HepG2 (cell line): ENCODE data around the gene HNF1B. TPM values are rescaled to one million over a fixed set of nuclear protein-coding genes. Genes with fewer than 3 reads are reported as not detected.
"Not testable (repeated sequence)": the region's sequence is repeated elsewhere in the genome, so short reads cannot be mapped to it uniquely, and the experiment has no call there.

Source experiments
- ATAC-seq: fragments of 200-7000 bp; cut with Tn5 transposase; 3 replicates; pipeline ENCODE4 v1.9.1; 2020; ENCODE audit warnings: mild to moderate bottlenecking, moderate library complexity
- BruUV-seq: library from RNA; stranded (reverse); fragments of 400-500 nt; replicated peaks from 2 replicates; lab custom pipeline; 2021; lab: Mats Ljungman, UMichigan
- CTCF ChIA-PET: fragments of 300-600 bp; formaldehyde crosslinking; extraction: SDS; loops from one replicate; lab custom pipeline; 2021; ENCODE audit warnings: low total read pairs, inconsistent platforms, low intra/inter-chr PET ratio; lab: Yijun Ruan, JAX
- POLR2A ChIA-PET: fragments of 350-600 bp; sonication (Branson Sonifier 250); formaldehyde crosslinking; loops from one replicate; lab custom pipeline; 2020; ENCODE audit warnings: antibody characterized with exemption, inconsistent platforms; lab: Yijun Ruan, JAX
- DNase-seq: peaks from one replicate; pipeline ENCODE4 v3.0.0-alpha.2; 2015; ENCODE audit warnings: low spot score
- FAIRE-seq: peaks from 3 replicates; lab custom pipeline; 2011; peaks lifted over from hg19 to GRCh38; lab: Jason Lieb, UNC
- H2AFZ ChIP-seq: one replicate; pipeline ENCODE4 v1.6.1; 2011; ENCODE audit warnings: low read length, inconsistent platforms
- H3K27ac ChIP-seq: fragments of 300-600 bp; 3 replicates; pipeline ENCODE4 v1.8.0; 2011; ENCODE audit warnings: mixed run types, mild to moderate bottlenecking, mixed read lengths, low read length, inconsistent platforms; ENCODE audit not compliant: insufficient read depth; ENCODE audit errors: extremely low read length
- H3K27me3 ChIP-seq, 2 experiments: fragments of 200-600 bp in 1 of 2; 2 replicates in 1 of 2; 3 replicates in 1 of 2; pipeline versions ENCODE4 v1.6.0 to v1.8.0; 2011; ENCODE audit warnings: low read length in 2 of 2, mild to moderate bottlenecking in 2 of 2, moderate library complexity in 2 of 2, inconsistent platforms in 1 of 2; ENCODE audit not compliant: insufficient read depth in 2 of 2, control insufficient read depth in 1 of 2
- H3K36me3 ChIP-seq, 2 experiments: fragments of 200-600 bp in 1 of 2; replicated peaks in 1 of 2; 2 replicates in 1 of 2; 3 replicates in 1 of 2; pipeline versions ENCODE4 v1.5.1 to v1.8.0; 2011; ENCODE audit warnings: low read length in 2 of 2, inconsistent platforms in 1 of 2; ENCODE audit not compliant: insufficient read depth in 2 of 2, control insufficient read depth in 1 of 2
- H3K4me1 ChIP-seq: 2 replicates; pipeline ENCODE4 v1.5.1; 2012; ENCODE audit warnings: low read length, inconsistent platforms; ENCODE audit not compliant: insufficient read depth
- H3K4me2 ChIP-seq: 2 replicates; pipeline ENCODE4 v1.6.0; 2011; ENCODE audit warnings: low read depth, low read length, inconsistent platforms
- H3K4me3 ChIP-seq, 3 experiments: fragments of 200-600 bp in 1 of 3; sonication (generic), shearing (Covaris generic) in 1 of 3; replicated peaks in 1 of 3; 2 replicates each; pipeline ENCODE4 v1.5.1; 2011 to 2016; ENCODE audit warnings: low read length in 3 of 3, inconsistent platforms in 2 of 3, low read depth in 2 of 3, mild to moderate bottlenecking in 2 of 3, control low read depth in 1 of 3, mixed read lengths in 1 of 3; ENCODE audit not compliant: insufficient read depth in 1 of 3
- H3K79me2 ChIP-seq: one replicate; pipeline ENCODE4 v1.6.1; 2011; ENCODE audit warnings: low read length, inconsistent platforms; ENCODE audit not compliant: insufficient read depth
- H3K9ac ChIP-seq: 2 replicates; pipeline ENCODE4 v1.6.0; 2011; ENCODE audit warnings: mild to moderate bottlenecking, low read depth, low read length, inconsistent platforms; ENCODE audit not compliant: insufficient read depth
- H3K9me3 ChIP-seq: 2 replicates; pipeline ENCODE4 v1.5.1; 2012; ENCODE audit warnings: mild to moderate bottlenecking, low read length
- H4K20me1 ChIP-seq: 2 replicates; pipeline ENCODE4 v1.6.0; 2011; ENCODE audit warnings: inconsistent platforms, mild to moderate bottlenecking, low read length, moderate library complexity; ENCODE audit not compliant: insufficient read depth
- ARID5B ChIP-seq: IDR thresholded peaks from 2 replicates; pipeline ENCODE4 v1.4.0; 2020; ENCODE audit warnings: mild to moderate bottlenecking, missing genetic modification reagents
- ZNF256 ChIP-seq: sonication (generic); formaldehyde crosslinking; conservative IDR thresholded peaks from 2 replicates; pipeline ENCODE4 v1.4.0; 2020; ENCODE audit warnings: missing genetic modification reagents
- WGBS: methylation state at CpG from one replicate; pipeline ENCODE4 v1.1.6; 2017; ENCODE audit warnings: low lambda C conversion rate; 5-methylcytosine and 5-hydroxymethylcytosine counted together
- in situ Hi-C: cut with HindIII; loops from 2 replicates; pipeline ENCODE4 v1.10.0; 2017; ENCODE audit warnings: low pct_unique_long_range_greater_than_20kb; ENCODE audit not compliant: extremely low pct_ligation_motif_present
- intact Hi-C: fragments of 100-400 bp; cut with micrococcal nuclease; formaldehyde crosslinking; loops from one replicate; pipeline ENCODE4 v1.10.0; 2022; ENCODE audit not compliant: unreplicated experiment
- polyA plus RNA-seq, 8 experiments: library from polyadenylated mRNA; depleted of rRNA in 3 of 8; stranded (reverse) in 7 of 8; unstranded in 1 of 8; fragments of >200 nt; fragmentation: Illumina TruSeq in 4 of 8; extraction: Trizol in 4 of 8; gene quantifications; 2 replicates each; pipeline versions ENCODE4 v1.2.1 to v1.2.3, GENCODE V29; 2011 to 2016; ENCODE audit warnings: low read depth in 4 of 8, missing spikeins in 1 of 8, mixed read lengths in 1 of 8; ENCODE audit not compliant: insufficient read depth in 1 of 8
- total RNA-seq, 5 experiments: library from RNA; depleted of rRNA; stranded (reverse); fragments of >200 nt; fragmentation: Illumina TruSeq; extraction: Trizol; gene quantifications; 2 replicates each; pipeline ENCODE4 v1.2.3, GENCODE V29; 2016; ENCODE audit warnings: low read depth in 1 of 5

The HNF1B gene
- total and polyA plus RNA-seq, 2 of the 13 experiments (the other 11 are each of a cell fraction or from before 2014, with no cell fraction given) = 1.9 to 5.3 TPM

GRCh38 chr17:37786481-37786880, 41.6 kb upstream of the HNF1B start:
- no TSS peak for BruUV-seq
- H3K27me3 ChIP-seq = peaks cover 2 to 13% of the 10 kb centered on the region in 2 experiments; a peak in 4 of 5 replicates
- no peaks in the 10 kb centered on the region for H3K9me3 ChIP-seq
- DNase-seq = no peak
- FAIRE-seq = no peak
- no peak overlapping the region for H3K4me2 ChIP-seq
- no peaks in the 10 kb centered on the region for H4K20me1 ChIP-seq
- POLR2A ChIA-PET = no interaction called here
- intact Hi-C loops (no loop called here), in situ Hi-C loops (no loop called here)
- no peaks in the 10 kb centered on the region for H3K79me2 ChIP-seq
- CTCF ChIA-PET = no interaction called here
- no peak overlapping the region for H3K27ac ChIP-seq
- H2AFZ ChIP-seq = no peak overlapping the region
- WGBS = 57% methylated on average over 2 of the region's 2 CpGs
- H3K9ac ChIP-seq = no peak overlapping the region
- ATAC-seq = no peak
- TF ChIP-seq ARID5B (CRISPR knock-in tag) = no peak
- TF ChIP-seq ZNF256 (CRISPR knock-in tag) = 0 out of 2 replicates have a peak, but pooled peaks have one; percentile 4
- TF ChIP-seq, all 625 proteins: peak for 1
- H3K4me1 ChIP-seq = peaks cover 31% of the 10 kb centered on the region
- H3K36me3 ChIP-seq = no peaks in the 10 kb centered on the region
- H3K4me3 ChIP-seq = no peak overlapping the region

GRCh38 chr17:37782460-37782859, 37.6 kb upstream of the HNF1B start:
- H4K20me1 ChIP-seq, in situ Hi-C loops, DNase-seq, H3K9me3 ChIP-seq, POLR2A ChIA-PET, H3K36me3 ChIP-seq, H3K27me3 ChIP-seq, H3K9ac ChIP-seq, ATAC-seq, BruUV-seq, H2AFZ ChIP-seq, FAIRE-seq, H3K79me2 ChIP-seq, H3K4me2 ChIP-seq, CTCF ChIA-PET, H3K27ac ChIP-seq, H3K4me3 ChIP-seq: not testable (repeated sequence)
- H3K4me1 ChIP-seq = peaks cover 11% of the 10 kb centered on the region
- WGBS = 3% methylated on average over 1 of the region's 1 CpG
- intact Hi-C loops = loop anchor here (1.0 kb wide), 1 partner anchor 12 kb away; no protein-coding TSS in a partner anchor
